Measurements from ENCODE around the gene CFAP141.

DNA sequence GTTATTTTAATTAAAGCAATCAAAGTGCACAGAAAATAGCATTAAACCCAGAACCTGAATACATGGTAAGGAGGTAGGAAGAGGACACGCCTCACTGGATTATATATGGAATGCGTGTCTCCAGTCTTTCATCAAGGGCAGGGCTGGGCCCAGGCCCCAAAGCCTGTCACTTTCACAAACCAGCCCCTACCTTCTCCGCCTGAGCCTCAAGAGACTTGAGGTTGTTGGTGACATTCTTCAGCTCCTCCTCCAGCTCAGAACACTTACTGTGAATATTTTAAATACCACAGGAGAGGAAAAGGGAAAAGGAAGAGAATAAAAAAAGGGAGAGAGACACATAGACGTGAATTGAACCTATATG, 34.9 kb downstream of the CFAP141 start:
- TF ChIP-seq REST (IDR thresholded peaks at IDR 0.05; ENCODE audit: low read depth) (no peak), POLR2A (IDR thresholded peaks at IDR 0.05; ENCODE audit: borderline replicate concordance, extremely low read depth, insufficient read depth, insufficient read length) (no peak), CTCF (IDR thresholded peaks at IDR 0.05 in 2 of 3, conservative IDR thresholded peaks at IDR 0.05 in 1 of 3; ENCODE audit: borderline replicate concordance in 1 of 3, insufficient read depth in 1 of 3, low read depth in 2 of 3, low read length in 2 of 3) (no peak), FOSL1 (IDR thresholded peaks at IDR 0.05; ENCODE audit: low read depth) (no peak)
- TF ChIP-seq, protein P1, sequence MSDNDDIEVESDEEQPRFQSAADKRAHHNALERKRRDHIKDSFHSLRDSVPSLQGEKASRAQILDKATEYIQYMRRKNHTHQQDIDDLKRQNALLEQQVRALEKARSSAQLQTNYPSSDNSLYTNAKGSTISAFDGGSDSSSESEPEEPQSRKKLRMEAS (IDR thresholded peaks at IDR 0.05) = no peak

Measured in HCT116 (cell line).